Measurements from ENCODE around the gene SMIM10. TPM values are rescaled to one million over a fixed set of nuclear protein-coding genes. Genes with fewer than 3 reads are reported as not detected.

SMIM10 gene
- total and polyA plus RNA-seq, 2 of the 4 experiments (the other 2 are of a cell fraction): 2.3 to 6.0 TPM

DNA sequence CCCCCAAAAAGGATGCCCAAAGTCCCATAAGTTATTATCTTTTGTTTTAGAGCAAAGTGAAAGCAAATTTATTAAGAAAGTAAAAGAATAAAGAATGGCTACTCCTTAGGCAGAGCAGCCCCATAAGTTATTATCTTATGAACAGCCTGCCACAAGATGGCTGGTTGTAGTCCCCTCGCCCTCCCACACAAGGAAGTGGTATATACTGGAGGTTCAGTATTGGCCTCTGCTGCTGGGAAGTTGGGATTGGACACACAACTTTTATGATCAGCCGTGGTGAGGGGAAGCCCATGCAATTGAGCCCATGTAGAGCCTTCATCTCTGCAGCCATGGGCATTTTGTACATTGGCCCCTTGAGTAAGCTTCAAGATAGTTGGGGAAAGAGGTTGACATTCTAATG is 8.0 kb upstream of the SMIM10 start:
- CTCF ChIA-PET: no interaction called here
- in situ Hi-C loops (cut with MboI; ENCODE audit: low sequenced_read_pairs) (no loop called here), dilution Hi-C loops (cut with HindIII; ENCODE audit: low sequenced_read_pairs, unreplicated experiment) (no loop called here)

More for the DNA sequence above, 8.0 kb upstream of the SMIM10 start:
- Histone ChIP-seq H2AFZ (replicated peaks; ENCODE audit: low read length, poor library complexity) (no peak overlapping the region), H3K18ac (ENCODE audit: low read depth, low read length) (no peak overlapping the region), H3K4me1 (ENCODE audit: control insufficient read depth, insufficient read depth, low read length) (no peaks in the 10 kb centered on the region), H3K9me3 (ENCODE audit: control insufficient read depth, insufficient read depth, low read length) (no peaks in the 10 kb centered on the region), H2AK5ac (ENCODE audit: low read depth, low read length) (no peak overlapping the region), H4K8ac (ENCODE audit: low read depth in 2 of 2, low read length in 2 of 2) (no peak overlapping the region), H4K5ac (ENCODE audit: low read depth, low read length) (no peak overlapping the region), H3K4ac (ENCODE audit: low read depth, low read length) (no peak overlapping the region), H2BK120ac (ENCODE audit: low read depth, low read length) (no peak overlapping the region), H3K23ac (ENCODE audit: low read depth, low read length) (no peak overlapping the region), H2BK5ac (ENCODE audit: low read depth, low read length, poor library complexity, severe bottlenecking) (no peak overlapping the region), H3K9me1 (ENCODE audit: insufficient read depth, low read length) (no peaks in the 10 kb centered on the region), H2BK15ac (ENCODE audit: low read depth, low read length) (no peak overlapping the region), H2BK20ac (ENCODE audit: low read depth, low read length) (no peak overlapping the region), H3K79me1 (ENCODE audit: low read depth in 1 of 2, low read length in 2 of 2) (no peaks in the 10 kb centered on the region), H3K27me3 (ENCODE audit: control insufficient read depth, insufficient read depth, low read length) (no peaks in the 10 kb centered on the region), H3K9ac (ENCODE audit: low read depth, low read length) (no peak overlapping the region), H4K91ac (ENCODE audit: insufficient read depth, low read depth, low read length) (no peak overlapping the region), H3K36me3 (ENCODE audit: control insufficient read depth, insufficient read depth, low read length) (no peaks in the 10 kb centered on the region), H3K14ac (replicated peaks; ENCODE audit: low read depth, low read length) (no peak overlapping the region; the same call in 1 of the 2 replicates), H3K56ac (ENCODE audit: extremely low read depth, insufficient read depth, low read length) (no peak overlapping the region), H3K4me3 (ENCODE audit: insufficient read depth, low read depth, low read length) (no peak overlapping the region), H3K4me2 (ENCODE audit: low read depth, low read length) (no peak overlapping the region), H3K27ac (ENCODE audit: insufficient read depth, low read length) (no peak overlapping the region), H4K20me1 (ENCODE audit: insufficient read depth, low read length) (no peaks in the 10 kb centered on the region), H2AK9ac (replicated peaks; ENCODE audit: low read depth, low read length, poor library complexity) (no peak overlapping the region)
- DNase-seq: no peak
- no CpG with 5 or more reads among the region's 2 CpGs for WGBS, 2 experiments (ENCODE audit: extremely low coverage in 2 of 2, insufficient read length in 1 of 2)
- no TSS peak for BruUV-seq (replicated peaks)
- no peak for TF ChIP-seq FOS (IDR thresholded peaks at IDR 0.05; ENCODE audit: low read depth, low read length)
- no peak for TF ChIP-seq POLR2A (IDR thresholded peaks at IDR 0.05; ENCODE audit: low read depth, low read length)
- no peak for TF ChIP-seq ELK1 (IDR thresholded peaks at IDR 0.05; ENCODE audit: borderline replicate concordance, low read depth, low read length)
- TF ChIP-seq CHD1 (IDR thresholded peaks at IDR 0.05; ENCODE audit: low read depth, low read length): no peak
- TF ChIP-seq RAD21 (IDR thresholded peaks at IDR 0.05; ENCODE audit: low read length): no peak
- no peak for TF ChIP-seq MAFK (IDR thresholded peaks at IDR 0.05; ENCODE audit: low read depth, low read length)
- POLR2A ChIA-PET (ENCODE audit: unreplicated experiment): no interaction called here
- intact Hi-C loops (cut with micrococcal nuclease): no loop called here
- no peak for ATAC-seq (ENCODE audit: low read depth)

All from IMR-90 (cell line).